Measurements from ENCODE around the gene CLINT1.
"Not testable (repeated sequence)": the region's sequence is repeated elsewhere in the genome, so short reads cannot be mapped to it uniquely, and the experiment has no call there.

Gene CLINT1

GRCh38 chr5:157862183-157862851 is 3.4 kb upstream of the CLINT1 start:
- DNase-seq (ENCODE audit: low spot score) = no peak

DNA sequence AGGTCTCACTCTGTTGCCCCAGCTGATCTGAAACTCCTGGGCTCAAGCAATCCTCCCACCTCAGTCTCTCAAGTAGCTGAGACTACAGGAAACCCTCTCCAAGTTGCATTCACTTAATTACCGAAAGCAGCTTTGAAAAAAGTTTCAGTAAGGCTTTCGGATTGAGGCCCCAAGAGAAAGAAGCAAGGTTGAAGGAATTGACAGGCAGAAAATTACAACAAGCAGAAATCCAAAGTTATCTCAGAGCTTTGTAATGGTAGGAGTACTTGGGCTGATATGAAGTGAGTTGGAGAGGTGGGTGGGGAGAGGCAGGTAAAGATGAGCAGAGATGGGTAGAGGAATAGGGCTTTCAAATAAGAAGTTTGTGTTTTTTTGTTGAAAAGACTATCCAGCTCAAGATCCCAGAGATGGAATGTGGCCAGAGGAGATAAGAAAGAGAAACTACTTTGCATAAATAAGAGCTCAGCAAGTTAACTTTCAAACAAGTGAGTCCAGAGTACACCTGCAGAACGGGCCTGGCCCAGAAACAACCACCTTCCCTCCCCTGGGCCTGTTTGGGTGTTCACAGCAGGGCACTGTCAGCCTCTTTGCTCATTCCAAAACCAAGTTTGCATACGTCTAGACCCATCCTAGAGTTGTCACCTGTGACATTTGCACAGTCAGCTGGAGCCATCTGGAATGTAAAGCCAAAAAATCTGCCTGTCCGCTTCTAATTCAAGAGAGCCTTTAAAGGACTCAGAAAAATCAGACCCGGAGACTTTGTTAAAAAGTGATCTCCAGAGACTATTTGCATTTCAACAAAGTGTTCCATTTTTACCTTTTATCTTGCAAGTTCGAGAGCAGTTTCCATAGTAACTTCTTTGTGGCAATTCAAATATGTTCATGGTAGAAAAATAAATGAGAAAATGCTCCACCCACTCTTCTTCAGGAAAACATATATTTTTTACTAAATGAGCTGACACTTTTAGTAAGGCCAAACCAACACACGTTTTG is 2.2 kb upstream of the CLINT1 start:
- DNase-seq (ENCODE audit: low spot score) = no peak

GRCh38 chr5:157859227-157859575 is 256 bp upstream of the CLINT1 start:
- no peak for DNase-seq (ENCODE audit: low spot score)

DNA sequence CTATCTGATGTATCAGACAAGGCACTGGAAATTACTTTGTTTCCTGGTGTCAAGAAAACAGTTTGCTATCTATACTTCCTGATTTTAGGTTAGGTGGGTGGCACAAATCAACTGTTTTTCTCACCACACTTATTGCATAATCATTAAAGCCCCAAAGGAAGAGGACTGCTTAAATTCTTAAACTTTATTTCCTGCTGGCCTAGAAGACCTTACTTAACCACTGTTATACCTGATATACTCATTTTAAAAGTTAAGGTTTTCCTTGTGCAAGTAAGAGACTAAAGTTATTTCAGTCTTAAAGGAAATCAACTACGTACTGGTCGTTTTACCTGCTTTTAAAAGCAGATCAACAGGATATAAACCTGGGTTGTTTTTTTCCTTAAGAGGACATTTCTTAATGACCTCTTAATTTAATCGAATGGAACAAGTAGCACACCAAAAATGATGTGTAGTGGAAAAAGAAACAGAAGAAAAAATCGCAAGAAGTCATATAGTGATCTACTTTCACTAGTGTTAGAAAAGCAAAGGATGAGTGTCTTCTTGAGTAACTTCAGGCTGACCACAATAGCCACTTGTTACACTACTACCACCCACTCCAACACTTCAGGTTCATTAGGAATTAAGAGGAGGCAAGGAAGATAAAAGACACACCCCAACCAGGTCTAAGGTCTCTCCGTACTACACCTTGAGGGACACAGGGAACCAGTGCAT is 974 bp downstream of the CLINT1 start:
- DNase-seq (ENCODE audit: low spot score) = no peak

DNA sequence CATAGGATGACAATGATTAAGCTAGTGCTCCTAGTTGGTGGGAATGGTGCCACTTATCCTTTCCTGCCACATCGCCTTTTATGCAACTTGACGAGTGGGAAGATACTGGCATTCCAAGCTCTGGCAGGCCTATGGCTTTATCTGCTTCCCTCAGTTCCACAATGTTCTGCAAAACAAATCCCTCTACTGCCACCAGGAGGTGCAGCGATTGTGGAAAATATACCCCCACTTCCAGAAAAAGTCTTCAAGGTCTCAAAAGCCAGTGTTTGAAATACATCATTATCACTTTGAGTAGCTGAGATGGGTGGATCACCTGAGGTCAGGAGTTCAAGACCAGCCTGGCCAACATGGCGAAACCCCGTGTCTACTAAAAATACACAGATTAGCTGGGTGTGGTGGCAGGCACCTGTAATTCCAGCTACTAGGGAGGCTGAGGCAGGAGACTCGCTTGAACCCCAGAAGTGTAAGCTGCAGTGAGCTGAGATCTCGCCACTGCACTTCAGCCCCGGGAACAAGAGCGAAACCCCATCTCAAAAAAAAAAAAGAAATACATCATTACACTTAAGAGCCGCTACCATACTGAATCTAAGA is 3.4 kb downstream of the CLINT1 start:
- DNase-seq (ENCODE audit: low spot score) = peak; percentile 64

- not testable (repeated sequence) for DNase-seq (ENCODE audit: low spot score)
Measured at GRCh38 chr5:157853365-157853764, 5.6 kb downstream of the CLINT1 start.

DNA sequence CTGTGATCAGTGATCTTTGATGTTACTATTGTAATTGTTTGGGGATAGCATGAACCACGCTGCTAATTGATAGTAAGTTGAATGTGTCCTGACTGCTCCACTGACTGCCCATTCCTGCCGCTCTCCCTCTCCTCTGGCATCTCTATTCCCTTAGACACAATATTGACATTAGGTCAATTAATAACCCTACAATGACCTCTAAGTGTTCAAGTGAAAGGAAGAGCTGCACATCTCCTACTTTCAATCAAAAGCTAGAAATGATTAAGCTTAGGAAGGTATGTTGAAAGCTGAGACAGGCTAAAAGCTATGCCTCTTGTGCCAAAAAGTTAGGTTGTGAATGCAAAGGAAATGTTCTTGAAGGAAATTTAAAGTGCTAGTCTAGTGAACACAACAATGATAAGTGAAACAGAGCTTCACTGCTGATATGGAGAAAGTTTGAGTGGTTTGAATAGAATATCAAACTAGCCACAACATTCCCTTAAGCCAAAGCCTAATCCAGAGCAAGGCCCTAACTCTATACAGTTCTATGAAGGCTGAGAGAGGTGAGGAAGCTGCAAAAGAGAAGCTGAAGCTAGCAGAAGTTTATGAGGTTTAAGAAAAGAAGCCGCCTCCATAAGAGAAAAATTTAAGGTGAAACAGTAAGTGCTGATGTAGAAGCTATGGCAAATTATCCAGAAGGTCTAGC is 12.9 kb downstream of the CLINT1 start:
- DNase-seq (ENCODE audit: low spot score) = no peak

DNA sequence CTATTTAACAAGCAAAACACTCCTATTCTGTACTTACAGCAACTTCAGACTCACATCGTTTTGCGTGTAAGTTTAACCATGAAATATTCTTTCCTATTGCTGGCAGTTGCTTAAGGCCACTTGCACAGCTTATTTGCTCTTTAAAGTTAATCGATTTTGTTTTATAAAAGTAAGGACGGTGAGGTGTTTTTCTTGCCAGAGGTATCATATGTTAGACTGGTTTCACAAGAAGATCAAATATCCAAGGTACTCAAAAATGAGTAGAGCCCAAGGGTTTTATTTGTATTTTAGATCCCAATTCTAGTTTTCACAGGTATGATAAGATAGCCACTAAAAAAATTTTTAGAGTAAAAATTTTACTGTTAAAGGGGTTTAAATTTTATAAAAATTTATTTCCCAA is 16.2 kb downstream of the CLINT1 start:
- no peak for DNase-seq (ENCODE audit: low spot score)

GRCh38 chr5:157842185-157842584 is 16.8 kb downstream of the CLINT1 start:
- no peak for DNase-seq (ENCODE audit: low spot score)

GRCh38 chr5:157839157-157839795 is 19.7 kb downstream of the CLINT1 start:
- no peak for DNase-seq (ENCODE audit: low spot score)

DNA sequence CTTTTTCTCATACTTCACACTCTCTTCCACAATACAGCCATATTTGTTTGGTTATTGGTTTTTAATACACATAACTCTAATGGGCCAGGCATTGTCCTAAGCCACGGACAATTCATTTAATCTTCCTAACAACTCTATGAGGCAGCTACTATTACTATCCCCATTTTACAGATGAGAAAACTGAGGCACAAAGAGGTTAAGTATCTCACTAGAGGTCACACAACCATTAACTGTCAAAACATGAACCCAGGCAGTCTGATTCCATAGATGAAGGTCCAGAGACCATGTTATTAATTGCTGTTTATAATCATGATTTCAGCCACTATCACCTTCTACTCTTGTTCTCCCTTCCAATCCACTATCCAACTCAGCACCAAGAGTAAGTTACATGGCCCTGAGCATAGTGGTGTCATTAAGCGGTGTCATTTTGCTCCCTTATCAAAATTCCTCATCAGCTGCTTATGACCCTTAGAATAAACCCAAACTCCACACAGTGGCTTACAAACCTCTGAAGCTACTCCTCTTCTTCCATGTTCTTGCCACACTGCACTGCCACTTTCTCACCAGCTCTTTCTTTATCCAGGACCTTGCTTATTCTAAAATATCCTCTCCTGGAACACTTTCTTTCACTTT is 22.7 kb downstream of the CLINT1 start:
- DNase-seq (ENCODE audit: low spot score) = no peak

DNA sequence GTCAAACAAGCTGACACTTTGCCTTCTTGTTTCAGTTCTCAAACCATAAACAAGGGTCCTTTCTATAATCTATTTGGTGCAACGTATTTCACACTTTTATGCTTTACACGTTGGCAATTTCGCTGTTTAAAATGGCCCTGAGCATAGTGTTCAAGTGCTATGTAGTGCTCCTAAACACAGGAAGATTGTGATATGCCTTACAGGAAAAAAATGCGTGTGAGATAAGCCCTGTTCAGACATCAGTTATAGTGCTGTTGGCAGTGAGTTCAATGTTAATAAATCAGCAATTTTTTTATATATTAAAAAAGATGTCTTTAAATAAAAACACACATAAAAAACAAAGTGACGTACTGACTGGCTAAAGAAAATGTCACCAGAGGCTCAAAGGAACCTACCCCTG is 23.9 kb downstream of the CLINT1 start:
- no peak for DNase-seq (ENCODE audit: low spot score)

DNA sequence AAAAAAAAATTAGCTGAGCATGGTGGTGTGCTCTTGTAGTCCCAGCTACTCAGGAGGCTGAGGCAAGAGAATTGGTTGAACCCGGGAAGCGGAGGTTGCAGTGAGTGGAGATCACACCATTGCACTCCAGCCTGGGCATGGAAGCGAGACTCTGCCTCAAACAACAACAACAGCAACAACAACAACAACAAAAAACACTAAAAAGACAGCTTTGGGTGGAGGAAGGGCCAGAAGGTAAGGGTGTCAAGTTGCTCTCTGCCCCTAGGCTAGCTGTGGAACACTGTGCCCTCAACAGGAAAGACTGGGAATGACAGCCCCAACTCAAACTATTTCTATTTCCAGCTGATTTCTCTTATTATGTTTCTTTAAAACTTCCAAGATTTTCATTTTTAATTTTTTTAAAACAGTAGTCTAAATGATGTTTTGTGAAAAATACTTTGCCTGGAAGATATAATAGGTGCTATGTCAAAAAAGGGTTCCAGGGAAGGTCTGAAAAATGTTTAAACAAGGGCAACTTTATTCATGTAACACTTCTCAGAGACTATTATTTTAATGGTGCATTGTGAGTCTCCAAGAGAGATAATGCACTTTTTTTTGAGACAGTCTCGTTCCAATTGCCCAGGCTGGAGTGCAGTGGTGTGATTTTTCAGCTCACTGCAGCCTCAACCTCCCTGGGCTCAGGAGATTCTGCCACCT is 29.9 kb downstream of the CLINT1 start:
- no peak for DNase-seq (ENCODE audit: low spot score)

DNA sequence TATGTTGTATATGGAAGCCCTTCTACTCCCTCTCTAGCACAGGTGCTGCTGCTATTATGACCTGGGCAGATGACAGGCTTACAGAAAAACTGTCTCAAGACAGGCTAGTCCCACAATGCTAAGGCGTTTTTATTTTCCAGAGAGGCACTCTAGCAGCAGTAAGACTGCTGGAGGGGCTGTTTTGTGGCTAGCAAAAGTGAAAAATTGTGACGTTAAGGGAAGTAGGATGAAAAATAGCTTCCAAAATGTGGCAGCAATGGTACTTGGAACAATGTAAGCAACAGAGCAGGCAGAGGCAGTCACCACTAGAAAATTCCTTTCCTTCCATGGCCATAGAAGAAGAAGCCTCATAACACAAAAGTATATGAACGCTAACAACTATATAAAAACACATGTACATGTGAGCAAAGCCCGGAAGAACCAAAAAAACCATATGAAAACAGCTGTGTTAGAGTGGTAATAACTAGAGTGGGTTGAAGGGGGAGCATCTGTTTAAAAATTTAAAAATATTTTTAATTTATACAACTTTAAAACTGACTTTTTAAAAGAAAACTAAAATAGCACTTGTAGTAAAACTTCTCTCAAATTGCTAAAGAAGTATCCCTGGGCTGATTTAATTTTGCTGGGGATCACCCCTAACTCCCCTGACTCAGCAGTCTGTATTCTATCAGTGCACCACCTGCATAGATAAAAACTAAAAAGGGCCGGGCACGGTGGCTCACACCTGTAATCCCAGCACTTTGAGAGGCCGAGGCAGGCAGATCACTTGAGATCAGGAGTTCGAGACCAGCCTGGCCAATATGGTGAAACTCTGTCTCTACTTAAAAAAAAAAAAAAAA is 30.6 kb downstream of the CLINT1 start:
- DNase-seq (ENCODE audit: low spot score) = no peak

DNA sequence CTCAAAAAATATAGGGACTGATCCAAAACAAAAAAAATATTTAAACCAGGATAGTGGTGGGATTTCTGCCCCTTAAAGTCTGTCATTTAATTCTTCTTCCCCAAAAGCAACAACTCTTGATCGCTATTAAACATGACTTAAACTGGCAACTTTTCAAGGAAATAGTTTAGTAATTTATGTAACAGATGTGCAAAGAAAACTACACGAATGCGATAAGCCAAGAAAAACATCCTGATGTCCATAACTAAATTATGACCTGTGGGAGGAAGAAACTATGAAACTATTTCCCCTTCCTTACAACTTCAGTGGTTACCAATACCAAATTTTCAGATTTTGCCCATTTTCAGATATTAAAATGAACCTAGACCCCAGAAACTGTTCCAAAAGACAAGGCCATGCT is 31.5 kb downstream of the CLINT1 start:
- DNase-seq (ENCODE audit: low spot score) = no peak

DNA sequence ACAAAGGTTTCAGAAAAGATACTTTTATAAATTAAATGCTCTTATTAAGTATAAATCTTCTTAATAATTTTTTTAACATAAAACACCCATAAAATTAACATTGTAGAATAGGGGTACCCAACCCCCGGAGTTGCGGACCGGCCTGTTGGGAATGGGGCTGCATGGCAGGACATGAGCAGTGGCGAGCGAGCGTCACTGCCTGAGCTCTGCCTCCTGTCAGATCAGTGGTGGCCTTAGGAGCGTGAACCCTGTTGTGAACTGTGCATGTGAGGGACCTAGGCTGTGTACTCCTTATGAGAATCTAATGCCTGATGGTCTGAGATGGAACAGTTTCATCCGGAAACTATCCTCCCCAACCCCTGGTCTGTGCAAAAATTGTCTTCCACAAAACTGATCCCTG is 35.3 kb downstream of the CLINT1 start:
- DNase-seq (ENCODE audit: low spot score) = no peak

DNA sequence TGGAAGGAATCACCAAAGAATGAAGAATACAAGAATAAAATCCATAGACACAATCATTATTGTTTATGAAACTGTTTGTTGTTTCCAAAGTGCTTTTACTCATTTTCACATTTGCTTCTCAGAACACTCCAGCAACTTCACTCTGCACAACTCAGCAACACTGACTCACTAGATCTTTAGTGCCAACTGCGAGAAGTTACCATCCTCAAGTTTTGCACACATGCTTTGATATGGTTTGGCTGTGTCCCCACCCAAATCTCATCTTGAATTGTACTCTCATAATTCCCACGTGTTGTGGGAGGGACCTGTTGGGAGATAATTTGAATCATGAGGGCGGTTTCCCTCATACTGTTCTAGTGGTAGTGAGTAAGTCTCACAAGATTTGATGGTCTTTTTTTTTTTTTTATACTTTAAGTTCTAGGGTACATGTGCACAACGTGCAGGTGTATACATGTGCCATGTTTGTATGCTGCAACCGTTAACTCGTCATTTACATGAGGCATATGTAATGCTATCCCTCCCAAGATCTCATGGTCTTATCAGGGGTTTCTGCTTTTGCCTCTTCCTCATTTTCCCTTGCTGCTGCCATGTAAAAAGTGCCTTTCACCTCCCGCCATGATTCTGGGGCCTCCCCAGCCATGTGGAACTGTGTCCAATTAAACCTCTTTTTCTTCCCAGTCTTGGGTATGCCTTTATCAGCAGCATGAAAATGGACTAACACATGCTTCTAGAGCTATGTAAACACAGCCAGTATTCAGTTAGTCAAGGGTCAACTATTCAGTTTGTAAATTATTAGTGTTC is 36.9 kb downstream of the CLINT1 start:
- no peak for DNase-seq (ENCODE audit: low spot score)

DNA sequence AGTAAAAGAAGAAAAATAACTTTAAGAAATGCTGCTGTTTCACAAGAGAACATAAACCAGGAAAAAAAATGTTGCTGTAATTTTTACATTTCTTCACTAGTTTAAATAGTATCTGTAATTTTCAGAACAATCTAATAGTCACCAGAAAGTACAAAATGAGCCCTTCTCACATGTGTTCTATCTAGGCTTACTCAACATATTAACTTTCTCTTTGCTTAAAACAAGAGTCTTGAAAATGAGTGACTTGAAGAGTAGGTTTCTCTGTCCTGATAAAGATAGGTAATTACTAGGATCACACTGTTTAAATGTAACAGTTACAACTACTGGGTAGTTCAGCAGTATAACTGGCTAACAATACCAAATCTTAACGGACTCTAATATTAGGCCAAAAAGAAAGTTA is 37.5 kb downstream of the CLINT1 start:
- no peak for DNase-seq (ENCODE audit: low spot score)

Data from ecto neural progenitor cell (in vitro differentiated cells).